DND-41 (cell line): ENCODE data around the gene PRKCE.

ENCODE experiments used
- CTCF ChIP-seq: IDR thresholded peaks from 2 replicates; pipeline ENCODE4 v1.5.1; 2012; ENCODE audit warnings: borderline replicate concordance, low read length, moderate library complexity, mild to moderate bottlenecking; ENCODE audit not compliant: poor library complexity, severe bottlenecking; ENCODE audit errors: extremely low read depth
- EZH2 ChIP-seq: IDR thresholded peaks from 3 replicates; pipeline ENCODE4 v1.6.1; 2012; ENCODE audit warnings: borderline replicate concordance, low read depth, mild to moderate bottlenecking, moderate library complexity, low read length, inconsistent platforms; ENCODE audit not compliant: severe bottlenecking

GRCh38 chr2:45710468-45710867 is 59.0 kb downstream of the PRKCE start:
- TF ChIP-seq CTCF (no peak), EZH2 (no peak)
